CD4-positive, alpha-beta memory T cell (primary cell): Measurements from ENCODE around the gene KRTAP17-1. TPM values are rescaled to one million over a fixed set of nuclear protein-coding genes. Genes with fewer than 3 reads are reported as not detected.
A peak's percentile ranks its signal among the peaks of the same experiment; 100 is the strongest.
"Not testable (repeated sequence)": the region's sequence is repeated elsewhere in the genome, so short reads cannot be mapped to it uniquely, and the experiment has no call there.

Experiments
- CTCF ChIA-PET: fragments of 350-600 bp; sonication (Branson Sonifier 250); formaldehyde crosslinking; loops from one replicate; lab custom pipeline; 2021; ENCODE audit warnings: inconsistent platforms; ENCODE audit not compliant: partially characterized antibody; lab: Charles Lee
- POLR2A ChIA-PET: fragments of 350-600 bp; sonication (Branson Sonifier 250); formaldehyde crosslinking; loops from one replicate; lab custom pipeline; 2021; ENCODE audit not compliant: partially characterized antibody; lab: Charles Lee
- DNase-seq, 5 donors: peaks; one replicate each; pipeline versions ENCODE4 v3.0.0 to v3.0.0-alpha.2; 2020 to 2022; ENCODE audit warnings: mixed read lengths in 1 of 5
- H3K27ac ChIP-seq: one replicate; pipeline ENCODE4 v1.7.0; 2013; ENCODE audit warnings: low read depth, low read length
- H3K27me3 ChIP-seq: 2 replicates; pipeline ENCODE4 v1.7.0; 2013; ENCODE audit warnings: mild to moderate bottlenecking, low read length, moderate library complexity; ENCODE audit not compliant: insufficient read depth
- H3K36me3 ChIP-seq: 2 replicates; pipeline ENCODE4 v1.7.0; 2013; ENCODE audit warnings: mild to moderate bottlenecking, low read length, moderate library complexity; ENCODE audit not compliant: insufficient read depth
- H3K4me1 ChIP-seq: 2 replicates; pipeline ENCODE4 v1.7.0; 2013; ENCODE audit warnings: mild to moderate bottlenecking, low read length, moderate library complexity; ENCODE audit not compliant: insufficient read depth
- H3K4me3 ChIP-seq, 2 donors: one replicate each; pipeline ENCODE4 v1.7.0; 2013; ENCODE audit warnings: low read length in 2 of 2, mild to moderate bottlenecking in 1 of 2
- H3K9me3 ChIP-seq, 2 donors: one replicate each; pipeline ENCODE4 v1.7.0; 2013; ENCODE audit warnings: low read length in 2 of 2, control low read depth in 1 of 2; ENCODE audit not compliant: control insufficient read depth in 1 of 2
- H3K27ac Mint-ChIP-seq, 7 donors: one replicate each; pipeline ENCODE4 v1.8.0; 2020 to 2021; ENCODE audit warnings: mixed read lengths in 7 of 7, mild to moderate bottlenecking in 6 of 7, inconsistent platforms in 3 of 7, moderate library complexity in 3 of 7
- H3K27me3 Mint-ChIP-seq, 2 donors: one replicate each; pipeline ENCODE4 v1.8.0; 2020 to 2021; ENCODE audit warnings: mixed read lengths in 2 of 2
- H3K36me3 Mint-ChIP-seq, 2 donors: one replicate each; pipeline ENCODE4 v1.8.0; 2020 to 2021; ENCODE audit warnings: mixed read lengths in 2 of 2, inconsistent platforms in 1 of 2, mild to moderate bottlenecking in 1 of 2
- H3K4me1 Mint-ChIP-seq, 4 donors: one replicate each; pipeline ENCODE4 v1.8.0; 2020 to 2021; ENCODE audit warnings: mixed read lengths in 4 of 4, mild to moderate bottlenecking in 1 of 4
- H3K4me3 Mint-ChIP-seq, 8 donors: one replicate each; pipeline ENCODE4 v1.8.0; 2020 to 2021; ENCODE audit warnings: mixed read lengths in 8 of 8, mild to moderate bottlenecking in 7 of 8, moderate library complexity in 6 of 8, inconsistent platforms in 3 of 8
- H3K9me3 Mint-ChIP-seq, 8 donors: one replicate each; pipeline ENCODE4 v1.8.0; 2020 to 2021; ENCODE audit warnings: mixed read lengths in 8 of 8, mild to moderate bottlenecking in 5 of 8, inconsistent platforms in 3 of 8, moderate library complexity in 1 of 8
- intact Hi-C: fragments of 100-400 bp; cut with micrococcal nuclease; formaldehyde crosslinking; loops from one replicate; pipeline ENCODE4 v1.15.1; 2023
- polyA plus RNA-seq, 2 donors: library from polyadenylated mRNA; unstranded; fragments of 300-500 nt; fragmentation: Illumina TruSeq; gene quantifications; one replicate each; pipeline ENCODE4 v1.2.3, GENCODE V29; 2021
- total RNA-seq, 2 experiments: library from RNA; stranded (reverse); gene quantifications; one replicate each; pipeline ENCODE4 v1.2.3, GENCODE V29; 2021

The KRTAP17-1 gene
- total and polyA plus RNA-seq, 4 experiments from 2014 or later, result not detected

DNA sequence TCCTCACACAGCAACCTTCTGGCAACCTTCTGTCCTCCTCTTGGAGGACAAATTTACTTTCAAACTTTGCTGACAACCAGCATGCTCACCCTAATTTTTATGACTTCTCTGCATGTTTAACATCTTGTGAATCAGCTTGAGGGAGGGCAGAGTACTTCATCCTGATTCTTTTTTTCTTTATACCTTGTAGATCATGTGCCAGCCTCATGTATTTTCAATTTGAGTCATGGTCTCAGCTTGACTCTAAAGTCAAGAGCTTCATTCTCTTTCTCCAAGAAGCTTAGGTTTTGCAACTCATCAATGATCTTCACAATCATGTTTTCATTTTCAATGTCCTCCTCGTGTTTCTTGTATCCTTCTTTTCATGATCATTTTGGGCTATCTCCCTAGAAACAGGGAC lies 43.7 kb downstream of the KRTAP17-1 start:
- no peak overlapping the region for H3K27ac ChIP-seq
- Mint-ChIP-seq H3K4me1 (peaks cover 0 to 10% (median 4%) of the 10 kb centered on the region in 4 donors), H3K9me3 (peaks cover 0 to 2% (median 0%) of the 10 kb centered on the region in 8 donors), H3K36me3 (no peaks in the 10 kb centered on the region), H3K27ac (no peak overlapping the region), H3K27me3 (peaks cover 16% of the 10 kb centered on the region in 2 donors), H3K4me3 (no peak overlapping the region)
- H3K4me1 ChIP-seq, result no peaks in the 10 kb centered on the region
- H3K27me3 ChIP-seq, result no peaks in the 10 kb centered on the region
- CTCF ChIA-PET, result interaction anchor here (3.0 kb wide), 1 partner anchor 50 kb away, joined by 10 read pairs; no protein-coding TSS in a partner anchor
- H3K36me3 ChIP-seq, result no peaks in the 10 kb centered on the region
- POLR2A ChIA-PET, result no interaction called here
- intact Hi-C loops, result no loop called here
- no peaks in the 10 kb centered on the region for H3K9me3 ChIP-seq
- DNase-seq, result no peak
- no peak overlapping the region for H3K4me3 ChIP-seq

DNA sequence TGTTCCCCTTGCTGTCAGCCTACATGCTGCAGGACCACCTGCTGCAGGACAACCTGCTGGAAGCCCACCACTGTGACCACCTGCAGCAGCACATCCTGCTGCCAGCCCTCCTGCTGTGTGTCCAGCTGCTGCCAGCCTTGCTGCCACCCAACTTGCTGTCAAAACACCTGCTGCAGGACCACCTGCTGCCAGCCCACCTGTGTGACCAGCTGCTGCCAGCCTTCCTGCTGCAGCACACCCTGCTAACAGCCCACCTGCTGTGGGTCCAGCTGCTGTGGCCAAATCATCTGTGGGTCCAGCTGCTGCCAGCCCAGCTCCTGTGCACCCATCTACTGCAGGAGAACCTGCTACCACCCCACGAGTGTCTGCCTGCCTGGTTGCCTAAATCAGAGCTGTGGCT lies 44.2 kb downstream of the KRTAP17-1 start:
- intact Hi-C loops, H3K36me3 Mint-ChIP-seq, H3K27ac ChIP-seq, H3K9me3 ChIP-seq, DNase-seq, H3K4me3 ChIP-seq, H3K9me3 Mint-ChIP-seq, H3K4me1 ChIP-seq, H3K4me3 Mint-ChIP-seq, POLR2A ChIA-PET, H3K27ac Mint-ChIP-seq, H3K36me3 ChIP-seq, H3K27me3 ChIP-seq: not testable (repeated sequence)
- Mint-ChIP-seq H3K27me3 (peaks cover 14 to 16% of the 10 kb centered on the region in 2 donors), H3K4me1 (peaks cover 0 to 10% (median 4%) of the 10 kb centered on the region in 4 donors)
- CTCF ChIA-PET, result interaction anchor here (3.0 kb wide), 1 partner anchor 51 kb away, joined by 10 read pairs; no protein-coding TSS in a partner anchor

DNA sequence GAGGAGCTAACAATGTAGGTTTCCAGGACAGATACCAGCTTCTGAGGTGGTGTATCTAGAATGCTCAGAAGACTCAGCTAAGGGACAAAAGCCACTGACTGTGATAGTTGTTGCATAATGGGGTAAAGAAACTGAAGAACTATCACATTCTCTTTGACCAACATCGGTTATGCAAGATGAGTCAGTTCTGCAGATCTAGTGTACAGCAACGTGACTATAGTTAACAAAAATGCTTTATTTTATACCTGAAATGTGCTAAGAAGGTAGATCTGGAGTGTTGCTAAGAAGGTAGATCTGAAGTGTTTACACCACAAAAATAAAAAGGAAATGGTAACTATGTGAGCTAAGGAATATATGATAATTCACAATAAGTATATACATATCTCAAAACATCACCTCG lies 47.8 kb downstream of the KRTAP17-1 start:
- no peaks in the 10 kb centered on the region for H3K9me3 ChIP-seq
- Mint-ChIP-seq H3K9me3 (peaks cover 0 to 2% (median 0%) of the 10 kb centered on the region in 8 donors), H3K27ac (no peak overlapping the region), H3K36me3 (no peaks in the 10 kb centered on the region), H3K4me3 (no peak overlapping the region), H3K4me1 (peaks cover 0 to 15% (median 8%) of the 10 kb centered on the region in 4 donors), H3K27me3 (peaks cover 9 to 19% of the 10 kb centered on the region in 2 donors)
- intact Hi-C loops, result no loop called here
- no peaks in the 10 kb centered on the region for H3K4me1 ChIP-seq
- no peaks in the 10 kb centered on the region for H3K27me3 ChIP-seq
- H3K27ac ChIP-seq, result no peak overlapping the region
- H3K4me3 ChIP-seq, result no peak overlapping the region
- DNase-seq, result no peak
- POLR2A ChIA-PET, result no interaction called here
- H3K36me3 ChIP-seq, result no peaks in the 10 kb centered on the region
- CTCF ChIA-PET, result interaction anchor here (1.3 kb wide), 1 partner anchor 55 kb away, joined by 4 read pairs; no protein-coding TSS in a partner anchor

DNA sequence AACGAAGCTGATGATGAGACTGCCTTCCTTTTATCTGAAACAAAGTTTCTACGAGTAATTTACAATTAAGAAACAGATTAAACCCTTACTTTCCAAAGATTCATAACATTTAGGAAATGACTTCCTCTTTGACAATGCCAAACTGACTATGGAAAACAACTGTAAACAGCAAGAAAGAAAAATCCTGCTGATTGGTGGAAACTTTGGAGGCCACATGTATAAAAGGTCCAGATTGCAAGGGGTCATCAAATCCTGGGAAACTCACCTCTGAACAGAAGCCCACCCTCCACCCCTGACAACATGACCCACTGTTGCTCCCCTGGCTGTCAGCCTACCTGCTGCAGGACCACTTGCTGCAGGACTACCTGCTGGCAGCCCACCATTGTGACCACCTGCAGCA lies 50.4 kb downstream of the KRTAP17-1 start, which contains the start of gene KRTAP9-6:
Gene KRTAP9-6 (plus strand): TSS at position 301 of the 400 bp plus-strand sequence. CDS start 0 bp downstream, at position 301.
- no peak within 1 kb of the TSS for H3K27ac ChIP-seq
- no peaks in the 10 kb centered on the region for H3K4me1 ChIP-seq
- no peak within 1 kb of the TSS for H3K4me3 ChIP-seq
- H3K4me3 Mint-ChIP-seq, result no peak within 1 kb of the TSS
- no peaks in the 10 kb centered on the region for H3K36me3 ChIP-seq
- CTCF ChIA-PET, result no interaction called here
- peaks cover 0 to 2% (median 0%) of the 10 kb centered on the region in 8 donors for H3K9me3 Mint-ChIP-seq
- peaks cover 10 to 27% (median 15%) of the 10 kb centered on the region in 4 donors for H3K4me1 Mint-ChIP-seq
- H3K27me3 Mint-ChIP-seq, result peaks cover 18 to 27% of the 10 kb centered on the region in 2 donors
- no peaks in the 10 kb centered on the region for H3K36me3 Mint-ChIP-seq
- H3K9me3 ChIP-seq, result no peaks in the 10 kb centered on the region
- intact Hi-C loops, result no loop called here
- no peak for DNase-seq
- POLR2A ChIA-PET, result no interaction called here
- no peaks in the 10 kb centered on the region for H3K27me3 ChIP-seq
- peak within 1 kb of the TSS in 2 of 7 donors; percentile 1 to 13 for H3K27ac Mint-ChIP-seq

Other genes starting within 250 kb of the KRTAP17-1 start
Only the 30 nearest of the 35 such genes appear.
- gene KRTAP4-9, start 210.3 kb downstream of the KRTAP17-1 start, total RNA-seq, result not detected
- gene KRTAP4-9, start 210.3 kb downstream of the KRTAP17-1 start, polyA plus RNA-seq, result not detected
- not detected for gene KRTAP4-11, start 197.3 kb downstream of the KRTAP17-1 start, total RNA-seq
- gene KRTAP4-11, start 197.3 kb downstream of the KRTAP17-1 start, polyA plus RNA-seq, result not detected
- gene KRTAP4-12, start 191.5 kb downstream of the KRTAP17-1 start, total RNA-seq, result not detected
- not detected for gene KRTAP4-12, start 191.5 kb downstream of the KRTAP17-1 start, polyA plus RNA-seq
- not detected for gene KRTAP4-6, start 175.2 kb downstream of the KRTAP17-1 start, total RNA-seq
- gene KRTAP4-6, start 175.2 kb downstream of the KRTAP17-1 start, polyA plus RNA-seq, result under 1 TPM in 1 of 2 donors, not detected in 1; 0.24 TPM
- gene KRTAP4-5, start 165.9 kb downstream of the KRTAP17-1 start, total RNA-seq, result not detected
- gene KRTAP4-5, start 165.9 kb downstream of the KRTAP17-1 start, polyA plus RNA-seq, result not detected
- gene KRTAP4-4, start 155.0 kb downstream of the KRTAP17-1 start, total RNA-seq, result not detected
- gene KRTAP4-4, start 155.0 kb downstream of the KRTAP17-1 start, polyA plus RNA-seq, result not detected
- not detected for gene KRTAP4-3, start 147.5 kb downstream of the KRTAP17-1 start, total RNA-seq
- gene KRTAP4-3, start 147.5 kb downstream of the KRTAP17-1 start, polyA plus RNA-seq, result not detected
- not detected for gene KRTAP4-2, start 137.5 kb downstream of the KRTAP17-1 start, total RNA-seq
- not detected for gene KRTAP4-2, start 137.5 kb downstream of the KRTAP17-1 start, polyA plus RNA-seq
- not detected for gene KRTAP4-1, start 130.8 kb downstream of the KRTAP17-1 start, total RNA-seq
- gene KRTAP4-1, start 130.8 kb downstream of the KRTAP17-1 start, polyA plus RNA-seq, result not detected
- gene KRTAP9-1, start 125.8 kb downstream of the KRTAP17-1 start, total RNA-seq, result not detected
- gene KRTAP9-1, start 125.8 kb downstream of the KRTAP17-1 start, polyA plus RNA-seq, result not detected
- not detected for gene KRTAP9-2, start 89.1 kb downstream of the KRTAP17-1 start, total RNA-seq
- gene KRTAP9-2, start 89.1 kb downstream of the KRTAP17-1 start, polyA plus RNA-seq, result not detected
- gene KRTAP9-3, start 83.3 kb downstream of the KRTAP17-1 start, total RNA-seq, result not detected
- gene KRTAP9-3, start 83.3 kb downstream of the KRTAP17-1 start, polyA plus RNA-seq, result not detected
- not detected for gene KRTAP9-8, start 77.7 kb downstream of the KRTAP17-1 start, total RNA-seq
- gene KRTAP9-8, start 77.7 kb downstream of the KRTAP17-1 start, polyA plus RNA-seq, result not detected
- not detected for gene KRTAP9-4, start 66.0 kb downstream of the KRTAP17-1 start, total RNA-seq
- gene KRTAP9-4, start 66.0 kb downstream of the KRTAP17-1 start, polyA plus RNA-seq, result not detected
- gene KRTAP9-9, start 60.3 kb downstream of the KRTAP17-1 start, total RNA-seq, result not detected
- not detected for gene KRTAP9-9, start 60.3 kb downstream of the KRTAP17-1 start, polyA plus RNA-seq
- not detected for gene KRTAP9-6, start 50.3 kb downstream of the KRTAP17-1 start, total RNA-seq
- not detected for gene KRTAP9-6, start 50.3 kb downstream of the KRTAP17-1 start, polyA plus RNA-seq
- not detected for gene KRTAP9-7, start 40.0 kb downstream of the KRTAP17-1 start, total RNA-seq
- not detected for gene KRTAP9-7, start 40.0 kb downstream of the KRTAP17-1 start, polyA plus RNA-seq
- not detected for gene KRTAP29-1, start 12.9 kb downstream of the KRTAP17-1 start, total RNA-seq
- gene KRTAP29-1, start 12.9 kb downstream of the KRTAP17-1 start, polyA plus RNA-seq, result not detected
- under 1 TPM in 1 of 2 experiments, not detected in 1; 0.28 TPM for gene KRTAP16-1, start 6.4 kb downstream of the KRTAP17-1 start, total RNA-seq
- not detected for gene KRTAP16-1, start 6.4 kb downstream of the KRTAP17-1 start, polyA plus RNA-seq
- not detected for gene KRT33A, start 35.1 kb upstream of the KRTAP17-1 start, total RNA-seq
- not detected for gene KRT33A, start 35.1 kb upstream of the KRTAP17-1 start, polyA plus RNA-seq
- gene KRT33B, start 54.1 kb upstream of the KRTAP17-1 start, total RNA-seq, result not detected
- gene KRT33B, start 54.1 kb upstream of the KRTAP17-1 start, polyA plus RNA-seq, result not detected
- not detected for gene KRT34, start 66.6 kb upstream of the KRTAP17-1 start, total RNA-seq
- not detected for gene KRT34, start 66.6 kb upstream of the KRTAP17-1 start, polyA plus RNA-seq
- not detected for gene KRT31, start 81.9 kb upstream of the KRTAP17-1 start, total RNA-seq
- gene KRT31, start 81.9 kb upstream of the KRTAP17-1 start, polyA plus RNA-seq, result not detected
- gene KRT37, start 108.9 kb upstream of the KRTAP17-1 start, total RNA-seq, result not detected
- not detected for gene KRT37, start 108.9 kb upstream of the KRTAP17-1 start, polyA plus RNA-seq
- gene KRT38, start 125.3 kb upstream of the KRTAP17-1 start, total RNA-seq, result not detected
- gene KRT38, start 125.3 kb upstream of the KRTAP17-1 start, polyA plus RNA-seq, result not detected
- gene KRT32, start 151.7 kb upstream of the KRTAP17-1 start, total RNA-seq, result not detected
- not detected for gene KRT32, start 151.7 kb upstream of the KRTAP17-1 start, polyA plus RNA-seq
- gene KRT35, start 165.4 kb upstream of the KRTAP17-1 start, total RNA-seq, result not detected
- not detected for gene KRT35, start 165.4 kb upstream of the KRTAP17-1 start, polyA plus RNA-seq
- gene KRT36, start 174.2 kb upstream of the KRTAP17-1 start, total RNA-seq, result not detected
- not detected for gene KRT36, start 174.2 kb upstream of the KRTAP17-1 start, polyA plus RNA-seq
- not detected for gene KRT13, start 189.9 kb upstream of the KRTAP17-1 start, total RNA-seq
- gene KRT13, start 189.9 kb upstream of the KRTAP17-1 start, polyA plus RNA-seq, result not detected
- not detected for gene KRT15, start 203.2 kb upstream of the KRTAP17-1 start, total RNA-seq
- not detected for gene KRT15, start 203.2 kb upstream of the KRTAP17-1 start, polyA plus RNA-seq